Measurements from ENCODE around the gene C10orf90.

The C10orf90 gene

DNA sequence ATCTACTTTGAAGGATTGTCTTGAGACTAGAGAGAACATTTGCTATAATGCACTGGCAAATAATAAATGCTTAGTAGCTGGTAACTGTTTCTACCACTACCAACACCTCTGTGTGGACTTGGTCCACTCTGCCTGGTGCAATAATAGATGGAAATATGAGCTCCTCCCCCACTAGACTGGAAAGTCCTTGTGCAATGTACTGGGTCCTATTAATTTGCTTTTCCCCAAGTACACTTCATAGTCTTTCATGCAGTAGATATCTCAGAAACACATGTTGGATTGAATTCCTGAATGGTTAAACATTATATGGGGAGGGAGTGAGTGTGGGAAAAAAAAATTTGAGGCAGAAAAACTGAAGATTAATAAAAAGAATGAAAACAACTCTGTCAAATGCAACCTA lies 119.3 kb downstream of the C10orf90 start:
- TF ChIP-seq TAF1 (IDR thresholded peaks at IDR 0.05; ENCODE audit: low read depth) = no peak
- no peak for TF ChIP-seq CEBPB (IDR thresholded peaks at IDR 0.05)
- no peak for TF ChIP-seq FOXM1 (IDR thresholded peaks at IDR 0.05; ENCODE audit: borderline replicate concordance, low read depth)
- TF ChIP-seq, protein P1, sequence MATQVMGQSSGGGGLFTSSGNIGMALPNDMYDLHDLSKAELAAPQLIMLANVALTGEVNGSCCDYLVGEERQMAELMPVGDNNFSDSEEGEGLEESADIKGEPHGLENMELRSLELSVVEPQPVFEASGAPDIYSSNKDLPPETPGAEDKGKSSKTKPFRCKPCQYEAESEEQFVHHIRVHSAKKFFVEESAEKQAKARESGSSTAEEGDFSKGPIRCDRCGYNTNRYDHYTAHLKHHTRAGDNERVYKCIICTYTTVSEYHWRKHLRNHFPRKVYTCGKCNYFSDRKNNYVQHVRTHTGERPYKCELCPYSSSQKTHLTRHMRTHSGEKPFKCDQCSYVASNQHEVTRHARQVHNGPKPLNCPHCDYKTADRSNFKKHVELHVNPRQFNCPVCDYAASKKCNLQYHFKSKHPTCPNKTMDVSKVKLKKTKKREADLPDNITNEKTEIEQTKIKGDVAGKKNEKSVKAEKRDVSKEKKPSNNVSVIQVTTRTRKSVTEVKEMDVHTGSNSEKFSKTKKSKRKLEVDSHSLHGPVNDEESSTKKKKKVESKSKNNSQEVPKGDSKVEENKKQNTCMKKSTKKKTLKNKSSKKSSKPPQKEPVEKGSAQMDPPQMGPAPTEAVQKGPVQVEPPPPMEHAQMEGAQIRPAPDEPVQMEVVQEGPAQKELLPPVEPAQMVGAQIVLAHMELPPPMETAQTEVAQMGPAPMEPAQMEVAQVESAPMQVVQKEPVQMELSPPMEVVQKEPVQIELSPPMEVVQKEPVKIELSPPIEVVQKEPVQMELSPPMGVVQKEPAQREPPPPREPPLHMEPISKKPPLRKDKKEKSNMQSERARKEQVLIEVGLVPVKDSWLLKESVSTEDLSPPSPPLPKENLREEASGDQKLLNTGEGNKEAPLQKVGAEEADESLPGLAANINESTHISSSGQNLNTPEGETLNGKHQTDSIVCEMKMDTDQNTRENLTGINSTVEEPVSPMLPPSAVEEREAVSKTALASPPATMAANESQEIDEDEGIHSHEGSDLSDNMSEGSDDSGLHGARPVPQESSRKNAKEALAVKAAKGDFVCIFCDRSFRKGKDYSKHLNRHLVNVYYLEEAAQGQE (IDR thresholded peaks at IDR 0.05; ENCODE audit: low read depth) = no peak
- TF ChIP-seq YY1 (IDR thresholded peaks at IDR 0.05; ENCODE audit: low read depth) = no peak
- TF ChIP-seq EP300 (IDR thresholded peaks at IDR 0.05; ENCODE audit: borderline replicate concordance) = no peak
- TF ChIP-seq TCF12 (IDR thresholded peaks at IDR 0.05; ENCODE audit: low read depth) = no peak
- no peak for TF ChIP-seq EGR1 (IDR thresholded peaks at IDR 0.05)
- TF ChIP-seq, protein P2, sequence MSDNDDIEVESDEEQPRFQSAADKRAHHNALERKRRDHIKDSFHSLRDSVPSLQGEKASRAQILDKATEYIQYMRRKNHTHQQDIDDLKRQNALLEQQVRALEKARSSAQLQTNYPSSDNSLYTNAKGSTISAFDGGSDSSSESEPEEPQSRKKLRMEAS (IDR thresholded peaks at IDR 0.05) = no peak
- TF ChIP-seq, protein P3, sequence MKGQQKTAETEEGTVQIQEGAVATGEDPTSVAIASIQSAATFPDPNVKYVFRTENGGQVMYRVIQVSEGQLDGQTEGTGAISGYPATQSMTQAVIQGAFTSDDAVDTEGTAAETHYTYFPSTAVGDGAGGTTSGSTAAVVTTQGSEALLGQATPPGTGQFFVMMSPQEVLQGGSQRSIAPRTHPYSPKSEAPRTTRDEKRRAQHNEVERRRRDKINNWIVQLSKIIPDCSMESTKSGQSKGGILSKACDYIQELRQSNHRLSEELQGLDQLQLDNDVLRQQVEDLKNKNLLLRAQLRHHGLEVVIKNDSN (IDR thresholded peaks at IDR 0.05) = no peak
- TF ChIP-seq NFIC (IDR thresholded peaks at IDR 0.05) = no peak
- no peak for TF ChIP-seq RAD21 (IDR thresholded peaks at IDR 0.05; ENCODE audit: low read depth)
- TF ChIP-seq CREB1 (IDR thresholded peaks at IDR 0.05; ENCODE audit: low read depth) = no peak
- TF ChIP-seq ZBTB7A (IDR thresholded peaks at IDR 0.05; ENCODE audit: low read depth) = no peak

DNA sequence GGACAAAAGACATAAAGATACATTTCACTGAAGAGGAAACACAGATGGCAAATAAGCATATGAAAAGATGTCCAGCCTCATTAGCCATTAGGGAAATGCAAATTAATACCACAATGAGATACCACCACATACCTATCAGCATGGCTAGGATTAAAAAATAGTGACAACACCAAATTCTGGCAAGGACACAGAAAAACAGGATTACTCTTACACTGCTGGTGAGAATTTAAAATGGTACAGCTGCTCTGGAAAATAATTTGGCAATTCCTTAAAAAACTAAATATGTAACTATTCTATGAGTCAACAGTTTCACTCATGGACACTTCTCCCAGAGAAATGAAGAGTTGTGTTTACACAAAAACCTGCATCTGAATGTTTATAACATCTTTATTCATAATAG lies 121.1 kb downstream of the C10orf90 start:
- TF ChIP-seq EP300 (IDR thresholded peaks at IDR 0.05; ENCODE audit: borderline replicate concordance) = no peak
- TF ChIP-seq FOXM1 (IDR thresholded peaks at IDR 0.05; ENCODE audit: borderline replicate concordance, low read depth) = no peak
- TF ChIP-seq, protein P2 (IDR thresholded peaks at IDR 0.05) = no peak
- TF ChIP-seq TAF1 (IDR thresholded peaks at IDR 0.05; ENCODE audit: low read depth) = no peak
- no peak for TF ChIP-seq TCF12 (IDR thresholded peaks at IDR 0.05; ENCODE audit: low read depth)
- no peak for TF ChIP-seq RAD21 (IDR thresholded peaks at IDR 0.05; ENCODE audit: low read depth)
- TF ChIP-seq TEAD4 (IDR thresholded peaks at IDR 0.05) = no peak
- TF ChIP-seq, protein P3 (IDR thresholded peaks at IDR 0.05) = no peak

DNA sequence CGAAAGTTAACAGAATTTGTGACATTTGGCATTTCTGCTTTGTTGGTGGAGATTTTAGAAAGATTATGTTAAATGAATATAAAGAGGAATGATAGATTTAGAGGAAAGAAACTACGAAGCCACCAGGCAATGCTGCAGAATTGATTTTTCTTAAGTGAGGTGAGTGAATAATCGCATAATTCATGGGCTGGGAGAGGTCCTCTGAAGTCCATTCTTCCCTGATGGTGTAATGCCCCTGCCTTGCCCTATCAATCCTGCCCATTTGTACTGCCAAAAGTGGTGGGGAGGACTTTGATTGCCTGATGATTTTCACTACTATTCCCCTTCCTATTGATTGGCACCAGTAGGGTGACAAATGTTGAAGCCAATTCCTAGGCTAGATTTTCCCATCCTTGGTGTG lies 125.9 kb downstream of the C10orf90 start:
- no peak for TF ChIP-seq ZBTB7A (IDR thresholded peaks at IDR 0.05; ENCODE audit: low read depth)
- TF ChIP-seq RAD21 (IDR thresholded peaks at IDR 0.05; ENCODE audit: low read depth) = no peak
- no peak for TF ChIP-seq TEAD4 (IDR thresholded peaks at IDR 0.05)
- TF ChIP-seq, protein P1 (IDR thresholded peaks at IDR 0.05; ENCODE audit: low read depth) = no peak
- TF ChIP-seq CREB1 (IDR thresholded peaks at IDR 0.05; ENCODE audit: low read depth) = no peak
- TF ChIP-seq NFIC (IDR thresholded peaks at IDR 0.05) = no peak
- no peak for TF ChIP-seq TCF12 (IDR thresholded peaks at IDR 0.05; ENCODE audit: low read depth)
- TF ChIP-seq TAF1 (IDR thresholded peaks at IDR 0.05; ENCODE audit: low read depth) = no peak
- TF ChIP-seq YY1 (IDR thresholded peaks at IDR 0.05; ENCODE audit: low read depth) = no peak
- TF ChIP-seq CEBPB (IDR thresholded peaks at IDR 0.05) = no peak
- TF ChIP-seq EGR1 (IDR thresholded peaks at IDR 0.05) = no peak
- TF ChIP-seq, protein P2 (IDR thresholded peaks at IDR 0.05) = no peak
- no peak for TF ChIP-seq FOXM1 (IDR thresholded peaks at IDR 0.05; ENCODE audit: borderline replicate concordance, low read depth)

DNA sequence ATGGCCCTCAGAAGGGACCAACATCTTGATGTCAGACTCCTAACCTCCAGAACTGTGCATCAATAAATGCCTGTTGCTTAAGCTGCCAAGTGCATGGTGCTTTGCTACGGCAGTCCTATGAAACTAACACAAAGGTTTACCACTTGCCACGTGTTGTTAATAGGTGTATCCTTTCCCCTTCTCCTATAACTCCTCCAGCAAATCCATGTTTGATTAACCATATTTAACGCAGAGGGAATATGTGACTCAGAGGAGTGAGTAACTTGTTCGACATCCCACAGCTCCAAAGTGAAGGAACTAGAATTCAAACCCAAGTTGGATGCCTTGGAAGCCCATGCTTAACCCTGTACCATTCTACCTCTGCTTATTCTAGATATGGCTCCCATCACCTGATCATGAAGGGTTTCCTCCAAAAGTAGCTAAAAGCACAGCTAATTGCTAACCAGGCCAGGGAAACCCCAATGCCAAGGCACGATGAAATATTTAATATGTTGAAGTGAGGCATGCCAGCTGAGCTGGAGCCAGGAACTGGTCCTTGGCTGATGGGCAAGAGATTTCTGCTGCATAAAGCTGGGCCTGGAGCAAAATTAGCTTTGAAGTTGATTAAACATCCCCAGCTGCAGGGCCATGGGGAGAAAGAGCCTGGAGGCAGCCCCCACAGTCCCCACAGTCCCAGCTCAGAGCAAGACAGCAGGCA lies 131.9 kb downstream of the C10orf90 start:
- TF ChIP-seq ZBTB7A (IDR thresholded peaks at IDR 0.05; ENCODE audit: low read depth) = no peak
- no peak for TF ChIP-seq EP300 (IDR thresholded peaks at IDR 0.05; ENCODE audit: borderline replicate concordance)
- no peak for TF ChIP-seq FOXM1 (IDR thresholded peaks at IDR 0.05; ENCODE audit: borderline replicate concordance, low read depth)
- TF ChIP-seq TCF12 (IDR thresholded peaks at IDR 0.05; ENCODE audit: low read depth) = no peak
- TF ChIP-seq, protein P3 (IDR thresholded peaks at IDR 0.05) = no peak
- no peak for TF ChIP-seq RAD21 (IDR thresholded peaks at IDR 0.05; ENCODE audit: low read depth)

DNA sequence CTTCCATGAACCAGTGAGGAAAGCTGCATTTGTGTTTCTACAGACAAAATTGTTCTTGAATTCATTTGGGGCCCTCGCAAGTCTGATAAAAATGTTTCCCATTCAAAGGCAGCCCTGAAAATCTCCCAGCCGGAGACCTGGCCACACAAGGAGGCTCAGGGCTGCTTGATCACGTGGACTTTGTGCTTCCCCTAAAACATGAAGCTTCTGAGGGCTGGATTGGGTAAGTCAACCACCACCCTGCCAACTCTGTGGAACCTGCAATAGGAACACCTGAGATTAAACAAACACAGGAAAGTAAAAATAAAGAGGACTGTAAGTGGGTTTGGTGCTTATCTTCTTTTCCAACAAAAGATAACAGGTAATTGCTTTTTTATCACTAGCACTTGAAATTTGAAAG lies 133.8 kb downstream of the C10orf90 start:
- TF ChIP-seq NFIC (IDR thresholded peaks at IDR 0.05) (no peak), YY1 (IDR thresholded peaks at IDR 0.05; ENCODE audit: low read depth) (no peak), FOXM1 (IDR thresholded peaks at IDR 0.05; ENCODE audit: borderline replicate concordance, low read depth) (no peak), TAF1 (IDR thresholded peaks at IDR 0.05; ENCODE audit: low read depth) (no peak), RAD21 (IDR thresholded peaks at IDR 0.05; ENCODE audit: low read depth) (no peak)
- TF ChIP-seq, protein P2 (IDR thresholded peaks at IDR 0.05) = no peak

Measured in Ishikawa (cell line).